ENCODE data around the gene PURA. TPM values are rescaled to one million over a fixed set of nuclear protein-coding genes. Genes with fewer than 3 reads are reported as not detected.
A peak's percentile ranks its signal among the peaks of the same experiment; 100 is the strongest.

The PURA gene
- total RNA-seq, 2 donors from 2014 or later: 41.6 to 44.3 TPM

DNA sequence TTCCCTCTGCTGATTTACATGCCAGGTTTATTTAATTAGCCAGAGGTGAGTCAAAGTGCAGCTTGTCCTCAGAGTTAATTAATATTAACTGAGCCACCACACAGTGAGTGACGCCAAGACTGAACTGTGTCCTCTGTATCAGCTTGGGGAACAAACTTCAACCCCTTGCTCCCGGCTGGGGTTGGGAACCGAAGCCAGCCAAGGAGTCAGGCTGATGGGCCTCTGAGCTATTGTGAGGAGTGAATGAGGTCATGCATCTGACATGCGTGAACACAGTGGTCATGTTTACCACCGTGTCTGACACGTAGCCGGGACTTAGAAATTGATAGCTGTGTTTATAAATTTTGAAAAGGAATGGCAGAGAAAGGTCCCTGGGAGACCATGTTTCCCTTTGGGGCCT, 28.9 kb downstream of the PURA start:
- Histone ChIP-seq H3K4me3 (no peak overlapping the region), H3K27ac (no peak overlapping the region), H3K27me3 (replicated peaks; ENCODE audit: insufficient read depth) (no peaks in the 10 kb centered on the region), H3K9me3 (no peaks in the 10 kb centered on the region), H3K4me1 (ENCODE audit: control insufficient read depth in 1 of 2, low read depth in 2 of 2) (peaks cover 16 to 39% of the 10 kb centered on the region in 2 donors), H3K36me3 (no peaks in the 10 kb centered on the region)
- DNase-seq (ENCODE audit: low spot score) (no peak), ATAC-seq (ENCODE audit: insufficient number of reproducible peaks, low FRiP score, low read depth) (no peak)
- TF ChIP-seq, protein P1, sequence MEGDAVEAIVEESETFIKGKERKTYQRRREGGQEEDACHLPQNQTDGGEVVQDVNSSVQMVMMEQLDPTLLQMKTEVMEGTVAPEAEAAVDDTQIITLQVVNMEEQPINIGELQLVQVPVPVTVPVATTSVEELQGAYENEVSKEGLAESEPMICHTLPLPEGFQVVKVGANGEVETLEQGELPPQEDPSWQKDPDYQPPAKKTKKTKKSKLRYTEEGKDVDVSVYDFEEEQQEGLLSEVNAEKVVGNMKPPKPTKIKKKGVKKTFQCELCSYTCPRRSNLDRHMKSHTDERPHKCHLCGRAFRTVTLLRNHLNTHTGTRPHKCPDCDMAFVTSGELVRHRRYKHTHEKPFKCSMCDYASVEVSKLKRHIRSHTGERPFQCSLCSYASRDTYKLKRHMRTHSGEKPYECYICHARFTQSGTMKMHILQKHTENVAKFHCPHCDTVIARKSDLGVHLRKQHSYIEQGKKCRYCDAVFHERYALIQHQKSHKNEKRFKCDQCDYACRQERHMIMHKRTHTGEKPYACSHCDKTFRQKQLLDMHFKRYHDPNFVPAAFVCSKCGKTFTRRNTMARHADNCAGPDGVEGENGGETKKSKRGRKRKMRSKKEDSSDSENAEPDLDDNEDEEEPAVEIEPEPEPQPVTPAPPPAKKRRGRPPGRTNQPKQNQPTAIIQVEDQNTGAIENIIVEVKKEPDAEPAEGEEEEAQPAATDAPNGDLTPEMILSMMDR (IDR thresholded peaks at IDR 0.05): no peak

DNA sequence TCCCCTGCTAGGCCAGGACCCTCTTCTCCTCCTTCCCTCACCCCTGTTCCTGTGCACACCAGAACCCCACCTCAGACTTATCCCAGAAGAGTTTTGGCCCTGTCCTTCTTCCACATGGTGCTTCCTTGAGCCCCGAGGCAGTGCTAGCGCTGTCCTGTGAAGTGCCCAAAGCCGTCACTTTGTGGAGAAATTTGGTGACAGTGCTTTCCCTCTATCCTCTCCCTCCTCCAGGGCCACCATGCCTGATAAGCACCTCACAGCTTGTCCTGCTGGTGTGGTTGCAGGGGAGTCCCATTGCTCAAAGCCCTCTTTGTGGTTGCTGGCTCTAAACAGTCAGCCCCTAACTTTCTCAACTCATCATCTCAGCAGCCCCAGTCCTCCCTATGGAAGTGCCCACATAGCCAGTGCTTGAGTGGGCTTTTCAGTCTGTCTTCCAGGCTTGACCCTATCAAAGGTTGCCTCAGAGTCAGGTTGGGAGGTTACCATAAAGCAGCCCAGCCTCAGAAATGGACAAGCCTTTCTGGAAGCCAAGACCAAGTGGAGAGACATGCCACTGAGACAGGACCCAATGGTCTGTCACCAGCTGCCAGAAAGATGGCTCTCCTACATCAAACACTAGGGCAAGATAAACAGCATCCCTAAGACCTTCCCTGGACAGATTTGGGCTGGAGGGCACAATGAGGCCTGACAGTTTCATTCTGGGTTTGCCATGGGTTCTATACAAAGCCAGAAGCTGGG, 29.8 kb downstream of the PURA start:
- Histone ChIP-seq H3K36me3 (no peaks in the 10 kb centered on the region), H3K27me3 (replicated peaks; ENCODE audit: insufficient read depth) (no peaks in the 10 kb centered on the region), H3K9me3 (no peaks in the 10 kb centered on the region), H3K27ac (no peak overlapping the region), H3K4me3 (no peak overlapping the region), H3K4me1 (ENCODE audit: control insufficient read depth in 1 of 2, low read depth in 2 of 2) (peaks cover 16 to 39% of the 10 kb centered on the region in 2 donors)
- DNase-seq (ENCODE audit: low spot score) (no peak), ATAC-seq (ENCODE audit: insufficient number of reproducible peaks, low FRiP score, low read depth) (no peak)
- TF ChIP-seq, protein P1 (IDR thresholded peaks at IDR 0.05): no peak

DNA sequence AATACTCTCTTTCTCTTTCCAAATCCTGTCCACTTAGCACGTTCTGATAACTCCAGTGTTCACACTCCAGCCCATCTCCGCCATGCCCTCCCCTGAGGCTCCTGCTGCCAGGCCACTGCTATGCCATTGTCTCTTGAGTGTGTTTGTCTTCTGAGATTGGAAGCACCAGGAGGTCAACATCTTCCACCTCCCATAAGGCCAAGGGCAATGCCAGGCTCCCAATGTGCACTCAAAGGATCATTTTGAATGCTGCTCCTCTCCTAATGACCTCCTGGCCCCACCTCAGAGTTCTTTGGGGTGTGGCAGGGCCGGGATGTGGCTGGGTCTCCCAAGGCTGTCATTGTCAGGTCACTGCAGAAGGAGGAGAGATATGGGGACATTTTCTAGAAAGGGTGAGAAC, 31.3 kb downstream of the PURA start:
- TF ChIP-seq, protein P1 (IDR thresholded peaks at IDR 0.05): no peak
- peak overlapping the region; percentile 68 for H3K4me3 ChIP-seq

DNA sequence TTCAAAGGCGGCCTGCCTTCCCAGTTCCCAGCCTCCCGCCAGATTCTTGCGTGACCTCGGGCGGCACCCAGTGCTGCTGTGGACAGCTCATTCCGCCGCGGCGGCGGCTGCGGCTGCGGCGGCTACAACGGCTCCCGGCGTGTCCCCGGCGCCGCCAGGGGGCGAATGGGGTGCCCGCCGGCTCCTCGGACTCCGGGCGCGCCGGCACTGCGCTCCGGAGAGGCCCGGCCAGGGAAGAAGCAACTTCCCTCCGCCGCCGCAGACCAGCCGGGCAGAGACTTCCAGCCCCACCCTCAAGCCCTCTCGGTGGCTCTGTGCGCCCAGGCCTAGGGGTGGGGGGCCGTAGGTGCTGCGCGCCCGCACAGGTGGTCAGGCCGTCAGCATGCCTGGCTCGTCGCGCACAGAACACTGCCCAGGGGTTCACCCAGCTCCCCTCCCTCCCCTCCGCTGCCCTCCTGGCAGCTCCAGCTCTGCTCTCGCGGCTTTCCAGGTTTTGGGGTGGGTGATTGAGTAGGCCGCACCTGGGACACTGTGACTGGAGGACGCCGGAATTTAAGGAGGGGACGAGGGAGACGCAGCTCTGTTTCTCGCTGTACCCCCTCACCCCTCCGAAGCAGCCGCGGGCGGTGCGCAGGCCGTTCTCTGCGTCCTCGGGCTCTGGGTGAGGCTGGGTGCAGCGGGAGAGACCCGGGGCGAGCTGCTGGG, 32.1 kb downstream of the PURA start:
- H3K4me1 ChIP-seq (ENCODE audit: control insufficient read depth in 1 of 2, low read depth in 2 of 2): peaks cover 13 to 30% of the 10 kb centered on the region in 2 donors
- TF ChIP-seq, protein P1 (IDR thresholded peaks at IDR 0.05): peak; percentile 82
- peak; percentile 58 for ATAC-seq (ENCODE audit: insufficient number of reproducible peaks, low FRiP score, low read depth)
- H3K27me3 ChIP-seq (replicated peaks; ENCODE audit: insufficient read depth): no peaks in the 10 kb centered on the region
- no peaks in the 10 kb centered on the region for H3K9me3 ChIP-seq
- DNase-seq (ENCODE audit: low spot score): no peak
- peak overlapping the region; percentile 68 for H3K4me3 ChIP-seq
- no peak overlapping the region for H3K27ac ChIP-seq
- no peaks in the 10 kb centered on the region for H3K36me3 ChIP-seq

More for the DNA sequence above, 31.3 kb downstream of the PURA start:
- peaks cover 16 to 37% of the 10 kb centered on the region in 2 donors for H3K4me1 ChIP-seq (ENCODE audit: control insufficient read depth in 1 of 2, low read depth in 2 of 2)
- no peak for DNase-seq (ENCODE audit: low spot score)
- H3K9me3 ChIP-seq: no peaks in the 10 kb centered on the region
- H3K27me3 ChIP-seq (replicated peaks; ENCODE audit: insufficient read depth): no peaks in the 10 kb centered on the region
- H3K27ac ChIP-seq: no peak overlapping the region
- no peak for ATAC-seq (ENCODE audit: insufficient number of reproducible peaks, low FRiP score, low read depth)
- H3K36me3 ChIP-seq: no peaks in the 10 kb centered on the region

DNA sequence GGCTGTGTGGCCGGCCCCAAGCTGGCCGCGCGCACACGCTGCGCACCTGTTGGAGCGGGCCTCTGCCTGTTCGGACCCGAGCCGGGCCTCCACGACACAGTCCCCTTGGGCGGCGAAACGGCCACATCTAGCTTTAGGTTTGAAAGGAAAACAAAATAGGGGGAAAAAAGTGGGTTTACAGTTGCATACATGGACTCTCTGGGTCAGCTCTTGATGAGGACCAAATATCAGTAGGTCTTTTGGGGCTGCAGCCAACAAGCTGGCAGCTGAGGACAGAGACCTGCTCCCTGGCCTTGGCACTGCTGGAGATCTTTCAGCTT, 32.6 kb downstream of the PURA start:
- H3K27me3 ChIP-seq (replicated peaks; ENCODE audit: insufficient read depth): no peaks in the 10 kb centered on the region
- H3K9me3 ChIP-seq: no peaks in the 10 kb centered on the region
- H3K27ac ChIP-seq: no peak overlapping the region
- TF ChIP-seq, protein P1 (IDR thresholded peaks at IDR 0.05): no peak
- DNase-seq (ENCODE audit: low spot score) (no peak), ATAC-seq (ENCODE audit: insufficient number of reproducible peaks, low FRiP score, low read depth) (no peak)
- H3K4me3 ChIP-seq: peak overlapping the region; percentile 68
- peaks cover 10 to 25% of the 10 kb centered on the region in 2 donors for H3K4me1 ChIP-seq (ENCODE audit: control insufficient read depth in 1 of 2, low read depth in 2 of 2)
- no peaks in the 10 kb centered on the region for H3K36me3 ChIP-seq

All from thoracic aorta (tissue), 2 donors.